Kidney (tissue), 14 donors: ENCODE data around the gene FBN3. TPM values are rescaled to one million over a fixed set of nuclear protein-coding genes. Genes with fewer than 3 reads are reported as not detected.

Experiments
- DNase-seq, 5 donors: peaks; one replicate each; pipeline ENCODE4 v3.0.0-alpha.2; 2013 to 2020
- FAIRE-seq: peaks from 2 replicates; lab custom pipeline; 2012; peaks lifted over from hg19 to GRCh38; lab: Jason Lieb, UNC
- H3K27ac ChIP-seq, 2 donors: one replicate each; pipeline ENCODE4 v1.7.0; 2013; ENCODE audit warnings: low read depth in 2 of 2, low read length in 2 of 2, inconsistent platforms in 1 of 2
- H3K27me3 ChIP-seq: one replicate; pipeline ENCODE4 v1.7.1; 2013; ENCODE audit warnings: low read length, inconsistent platforms; ENCODE audit not compliant: control insufficient read depth, insufficient read depth
- H3K36me3 ChIP-seq, 3 donors: one replicate each; pipeline versions ENCODE4 v1.7.0 to v1.7.1; 2013; ENCODE audit warnings: low read length in 3 of 3, control low read depth in 1 of 3, inconsistent platforms in 1 of 3; ENCODE audit not compliant: insufficient read depth in 3 of 3, control insufficient read depth in 2 of 3
- H3K4me1 ChIP-seq, 3 donors: one replicate each; pipeline versions ENCODE4 v1.7.0 to v1.7.1; 2013; ENCODE audit warnings: low read length in 3 of 3, inconsistent platforms in 1 of 3, low read depth in 1 of 3; ENCODE audit not compliant: control insufficient read depth in 2 of 3, insufficient read depth in 2 of 3
- H3K4me3 ChIP-seq, 3 donors: one replicate each; pipeline versions ENCODE4 v1.7.0 to v1.8.1; 2013; ENCODE audit warnings: low read length in 3 of 3, control low read depth in 1 of 3, inconsistent platforms in 1 of 3
- H3K9ac ChIP-seq, 3 donors: one replicate each; pipeline versions ENCODE4 v1.7.0 to v1.7.1; 2013; ENCODE audit warnings: low read length in 3 of 3, control low read depth in 1 of 3, inconsistent platforms in 1 of 3
- H3K9me3 ChIP-seq, 3 donors: one replicate each; pipeline versions ENCODE4 v1.7.0 to v1.7.1; 2013; ENCODE audit warnings: low read length in 3 of 3, control low read depth in 1 of 3, inconsistent platforms in 1 of 3; ENCODE audit not compliant: control insufficient read depth in 2 of 3, insufficient read depth in 1 of 3
- intact Hi-C: fragments of 100-400 bp; cut with DNase I; formaldehyde crosslinking; loops from one replicate; pipeline ENCODE4 v1.11.1; 2022
- polyA plus RNA-seq: library from polyadenylated mRNA; stranded (reverse); fragments of 350-450 nt; fragmentation: Illumina TruSeq; extraction: RNeasy Lipid Tissue Mini Kit (QIAGEN cat#74804); gene quantifications from one replicate; pipeline ENCODE4 v1.2.3, GENCODE V29; 2014; ENCODE audit warnings: low read depth, low replicate concordance; ENCODE audit not compliant: insufficient read depth
- total RNA-seq: library from RNA; stranded (reverse); fragmentation: NEBNext Ultra II Directional; extraction: Animal tissue kit (Norgen Biotek cat#: 25700); gene quantifications from one replicate; pipeline ENCODE4 v1.2.1, GENCODE V29; 2021
- TF ChIP-seq, protein P1 (sequence below): IDR thresholded peaks from 3 replicates; pipeline ENCODE4 v1.5.1; 2012; ENCODE audit warnings: mild to moderate bottlenecking, moderate library complexity, borderline replicate concordance; ENCODE audit not compliant: insufficient read depth; ENCODE audit errors: extremely low read depth
- donor health status: control.
- donor health status: control.
- donor health status: control.
- donor health status: control.
- donor health status: control.
- donor health status: DM: yes; HTN: yes; CAD: no.
- donor health status: Normal renal cell carcinoma (clear cell type).

The FBN3 gene
- total and polyA plus RNA-seq, 2 donors from 2014 or later = 0.44 to 0.56 TPM

DNA sequence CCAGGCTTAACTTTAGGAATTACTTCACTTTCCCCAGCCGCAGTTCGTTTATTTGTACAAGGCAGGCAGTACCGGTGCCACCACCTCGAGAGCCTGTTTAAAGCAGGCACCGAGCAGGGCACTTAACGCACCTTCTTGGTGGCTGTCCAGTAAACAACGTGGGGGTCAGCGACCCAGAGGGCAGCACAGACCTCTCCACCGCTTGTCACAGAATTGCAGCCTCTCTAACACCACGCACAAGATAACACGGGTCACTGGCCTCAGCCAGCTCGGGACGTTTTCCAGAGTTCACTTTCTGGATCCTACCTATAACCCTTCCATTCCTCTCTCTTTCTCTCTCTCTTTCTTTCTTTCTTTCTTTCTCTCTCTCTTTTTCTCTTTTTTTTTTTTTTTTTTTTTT lies 127.1 kb downstream of the FBN3 start:
- Histone ChIP-seq H3K27ac (no peak overlapping the region), H3K4me1 (no peaks in the 10 kb centered on the region), H3K9ac (no peak overlapping the region), H3K36me3 (no peaks in the 10 kb centered on the region), H3K9me3 (no peaks in the 10 kb centered on the region), H3K4me3 (no peak overlapping the region), H3K27me3 (no peaks in the 10 kb centered on the region)
- intact Hi-C loops = no loop called here
- TF ChIP-seq, protein P1, sequence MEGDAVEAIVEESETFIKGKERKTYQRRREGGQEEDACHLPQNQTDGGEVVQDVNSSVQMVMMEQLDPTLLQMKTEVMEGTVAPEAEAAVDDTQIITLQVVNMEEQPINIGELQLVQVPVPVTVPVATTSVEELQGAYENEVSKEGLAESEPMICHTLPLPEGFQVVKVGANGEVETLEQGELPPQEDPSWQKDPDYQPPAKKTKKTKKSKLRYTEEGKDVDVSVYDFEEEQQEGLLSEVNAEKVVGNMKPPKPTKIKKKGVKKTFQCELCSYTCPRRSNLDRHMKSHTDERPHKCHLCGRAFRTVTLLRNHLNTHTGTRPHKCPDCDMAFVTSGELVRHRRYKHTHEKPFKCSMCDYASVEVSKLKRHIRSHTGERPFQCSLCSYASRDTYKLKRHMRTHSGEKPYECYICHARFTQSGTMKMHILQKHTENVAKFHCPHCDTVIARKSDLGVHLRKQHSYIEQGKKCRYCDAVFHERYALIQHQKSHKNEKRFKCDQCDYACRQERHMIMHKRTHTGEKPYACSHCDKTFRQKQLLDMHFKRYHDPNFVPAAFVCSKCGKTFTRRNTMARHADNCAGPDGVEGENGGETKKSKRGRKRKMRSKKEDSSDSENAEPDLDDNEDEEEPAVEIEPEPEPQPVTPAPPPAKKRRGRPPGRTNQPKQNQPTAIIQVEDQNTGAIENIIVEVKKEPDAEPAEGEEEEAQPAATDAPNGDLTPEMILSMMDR = no peak
- FAIRE-seq = no peak
- no peak for DNase-seq

DNA sequence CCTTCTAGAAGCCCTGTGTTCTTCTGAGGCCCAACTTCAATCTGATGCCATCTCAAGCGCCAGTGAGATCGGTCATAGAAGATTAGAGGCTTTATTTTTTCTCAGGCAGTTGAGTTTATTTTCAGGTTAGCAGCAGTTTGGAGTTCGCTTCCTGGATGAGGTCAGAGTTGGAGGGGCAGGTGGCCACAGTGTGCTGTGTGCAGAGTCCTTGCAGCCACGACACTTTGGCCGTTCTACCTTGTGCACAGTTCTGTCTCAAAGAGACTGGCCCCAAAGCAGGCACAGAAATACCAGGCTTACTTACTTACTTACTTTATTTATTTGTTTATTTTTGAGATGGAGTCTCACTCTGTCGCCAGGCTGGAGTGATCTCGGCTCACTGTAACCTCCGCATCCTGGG lies 128.0 kb downstream of the FBN3 start:
- Histone ChIP-seq H3K4me3 (no peak overlapping the region), H3K27ac (no peak overlapping the region), H3K27me3 (no peaks in the 10 kb centered on the region), H3K9me3 (no peaks in the 10 kb centered on the region), H3K4me1 (no peaks in the 10 kb centered on the region), H3K9ac (no peak overlapping the region), H3K36me3 (no peaks in the 10 kb centered on the region)
- intact Hi-C loops = no loop called here
- TF ChIP-seq, protein P1 = no peak
- DNase-seq = no peak
- FAIRE-seq = no peak

DNA sequence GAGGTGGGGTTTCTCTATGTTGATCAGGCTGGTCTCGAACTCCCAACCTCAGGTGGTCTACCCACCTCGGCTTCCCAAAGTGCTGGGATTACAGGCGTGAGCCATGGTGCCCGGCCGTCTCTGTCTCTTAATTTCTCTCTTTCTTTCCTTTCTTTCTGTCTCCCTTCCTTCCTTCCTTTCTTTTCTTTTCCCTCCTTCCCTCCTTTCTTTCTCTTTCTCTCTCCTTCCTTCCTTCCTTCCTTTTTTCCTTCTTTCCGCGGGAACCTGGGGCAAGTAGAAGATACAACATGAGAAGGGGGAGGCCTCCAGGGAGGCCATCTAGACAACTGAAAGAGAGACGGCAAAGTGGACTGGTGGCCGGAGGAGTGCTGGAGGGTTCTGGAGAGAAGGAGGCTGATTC lies 128.7 kb downstream of the FBN3 start:
- H3K4me3 ChIP-seq = no peak overlapping the region
- intact Hi-C loops = no loop called here
- H3K9me3 ChIP-seq = no peaks in the 10 kb centered on the region
- H3K36me3 ChIP-seq = no peaks in the 10 kb centered on the region
- H3K9ac ChIP-seq = no peak overlapping the region
- H3K4me1 ChIP-seq = no peaks in the 10 kb centered on the region
- no peak overlapping the region for H3K27ac ChIP-seq
- DNase-seq (no peak), FAIRE-seq (no peak)
- TF ChIP-seq, protein P1 = no peak
- no peaks in the 10 kb centered on the region for H3K27me3 ChIP-seq

DNA sequence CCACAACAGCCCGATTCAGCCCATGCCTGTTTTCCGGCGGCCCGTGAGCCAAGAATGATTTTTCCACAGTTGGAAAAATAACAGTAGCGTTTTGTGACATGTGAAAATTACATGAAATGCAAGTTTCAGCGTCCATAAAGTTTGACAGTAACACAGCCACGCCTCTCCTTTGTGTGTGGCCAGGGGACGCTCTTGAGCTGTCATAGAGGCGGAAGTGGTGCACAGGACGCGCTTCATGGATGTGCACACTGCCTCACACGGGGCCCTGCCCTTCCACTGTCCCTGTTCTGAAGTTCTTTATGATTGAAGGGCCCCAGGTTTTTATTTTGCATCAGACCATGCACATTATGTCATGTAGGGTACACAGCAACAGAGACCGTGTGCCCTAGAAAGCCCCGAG lies 131.6 kb downstream of the FBN3 start:
- TF ChIP-seq, protein P1 = no peak
- FAIRE-seq = no peak

More for the DNA sequence above, 131.6 kb downstream of the FBN3 start:
- Histone ChIP-seq H3K27ac (no peak overlapping the region), H3K36me3 (no peaks in the 10 kb centered on the region), H3K9ac (no peak overlapping the region), H3K4me1 (no peaks in the 10 kb centered on the region), H3K27me3 (no peaks in the 10 kb centered on the region), H3K4me3 (no peak overlapping the region), H3K9me3 (no peaks in the 10 kb centered on the region)
- intact Hi-C loops = no loop called here
- DNase-seq = peak in 1 of 5 donors; percentile 37
